Fibroblast of lung (primary cell): Measurements from ENCODE around the gene HEATR9. TPM values are rescaled to one million over a fixed set of nuclear protein-coding genes. Genes with fewer than 3 reads are reported as not detected.

Experiments used
- DNase-seq, 2 donors: peaks; one replicate each; pipeline versions ENCODE4 v3.0.0 to v3.0.0-alpha.2; 2010; ENCODE audit warnings: low read depth in 2 of 2
- H2AFZ ChIP-seq: 2 replicates; pipeline ENCODE4 v1.5.1; 2012; ENCODE audit warnings: low read length, control low read depth, inconsistent platforms
- H3K27ac ChIP-seq: 2 replicates; pipeline ENCODE4 v1.5.1; 2011; ENCODE audit warnings: low read length, control low read depth; ENCODE audit not compliant: insufficient read depth
- H3K27me3 ChIP-seq: 2 replicates; pipeline ENCODE4 v1.5.1; 2011; ENCODE audit warnings: mild to moderate bottlenecking, low read length; ENCODE audit not compliant: control insufficient read depth, insufficient read depth
- H3K36me3 ChIP-seq: 2 replicates; pipeline ENCODE4 v1.5.1; 2011; ENCODE audit warnings: low read length; ENCODE audit not compliant: control insufficient read depth, insufficient read depth
- H3K4me1 ChIP-seq: 2 replicates; pipeline ENCODE4 v1.5.1; 2011; ENCODE audit warnings: low read length; ENCODE audit not compliant: control insufficient read depth, insufficient read depth; ENCODE audit errors: extremely low read depth
- H3K4me2 ChIP-seq: 2 replicates; pipeline ENCODE4 v1.5.1; 2011; ENCODE audit warnings: low read length, control low read depth; ENCODE audit not compliant: insufficient read depth; ENCODE audit errors: extremely low read depth
- H3K4me3 ChIP-seq, 4 experiments: fragments of 200-600 bp in 1 of 4; sonication (generic) in 1 of 4; replicated peaks in 1 of 4; 2 replicates each; pipeline ENCODE4 v1.5.1; 2011 to 2016; ENCODE audit warnings: low read length in 4 of 4, low read depth in 3 of 4, mild to moderate bottlenecking in 3 of 4, control low read depth in 2 of 4, inconsistent platforms in 1 of 4, mixed read lengths in 1 of 4; ENCODE audit not compliant: insufficient read depth in 1 of 4; ENCODE audit errors: control extremely low read depth in 1 of 4
- H3K79me2 ChIP-seq: 2 replicates; pipeline ENCODE4 v1.5.1; 2012; ENCODE audit warnings: mild to moderate bottlenecking, low read length, inconsistent platforms; ENCODE audit not compliant: control insufficient read depth, insufficient read depth
- H3K9ac ChIP-seq: 2 replicates; pipeline ENCODE4 v1.5.1; 2011; ENCODE audit warnings: mild to moderate bottlenecking, low read length, control low read depth; ENCODE audit not compliant: insufficient read depth
- H3K9me3 ChIP-seq: 2 replicates; pipeline ENCODE4 v1.5.1; 2012; ENCODE audit warnings: low read depth, low read length; ENCODE audit not compliant: control insufficient read depth, insufficient read depth
- H4K20me1 ChIP-seq: 2 replicates; pipeline ENCODE4 v1.5.1; 2011; ENCODE audit warnings: low read length; ENCODE audit not compliant: control insufficient read depth, insufficient read depth; ENCODE audit errors: extremely low read depth
- CTCF ChIP-seq, 2 donors: IDR thresholded peaks in 1 of 2; conservative IDR thresholded peaks in 1 of 2; 1 replicate in 1 of 2; 2 replicates in 1 of 2; pipeline ENCODE4 v1.5.1; 2011 to 2012; ENCODE audit warnings: low read length in 2 of 2, control low read depth in 1 of 2, inconsistent platforms in 1 of 2, low read depth in 1 of 2, mild to moderate bottlenecking in 1 of 2
- EZH2 ChIP-seq: IDR thresholded peaks from 2 replicates; pipeline ENCODE4 v1.5.1; 2012; ENCODE audit warnings: low read length, control low read depth, mild to moderate bottlenecking; ENCODE audit errors: missing control alignments
- polyA plus RNA-seq, 2 donors: library from polyadenylated mRNA; depleted of rRNA in 1 of 2; stranded (reverse) in 1 of 2; unstranded in 1 of 2; fragments of >200 nt; gene quantifications; 2 replicates each; pipeline ENCODE4 v1.2.1, GENCODE V29; 2011 to 2012; ENCODE audit warnings: missing spikeins in 1 of 2
- total RNA-seq: library from RNA; depleted of rRNA; stranded (reverse); fragments of >200 nt; gene quantifications from 2 replicates; pipeline ENCODE4 v1.2.1, GENCODE V29; 2014

The HEATR9 gene
- total and polyA plus RNA-seq, 2 donors (not counting 1 experiment from before 2014, with no cell fraction given): not detected

- Histone ChIP-seq H3K9me3 (no peaks in the 10 kb centered on the region), H2AFZ (no peak overlapping the region), H3K27me3 (no peaks in the 10 kb centered on the region), H3K27ac (no peak overlapping the region), H3K4me1 (no peaks in the 10 kb centered on the region), H3K9ac (no peak overlapping the region), H3K4me2 (no peak overlapping the region), H3K36me3 (no peaks in the 10 kb centered on the region), H3K4me3 (no peak overlapping the region), H4K20me1 (no peaks in the 10 kb centered on the region), H3K79me2 (no peaks in the 10 kb centered on the region)
- DNase-seq: no peak
- TF ChIP-seq CTCF (conservative IDR thresholded peaks at IDR 0.05 in 1 of 2, IDR thresholded peaks at IDR 0.05 in 1 of 2; ENCODE audit: low read depth in 1 of 2, low read length in 2 of 2) (no peak), EZH2 (no peak)
Measured at GRCh38 chr17:35878361-35878760, 9.7 kb upstream of the HEATR9 start.

GRCh38 chr17:35877345-35878029 is 8.8 kb upstream of the HEATR9 start:
- Histone ChIP-seq H3K27ac (no peak overlapping the region), H3K27me3 (no peaks in the 10 kb centered on the region), H3K9ac (no peak overlapping the region), H2AFZ (no peak overlapping the region), H3K9me3 (no peaks in the 10 kb centered on the region), H3K4me1 (no peaks in the 10 kb centered on the region), H4K20me1 (no peaks in the 10 kb centered on the region), H3K79me2 (no peaks in the 10 kb centered on the region), H3K36me3 (no peaks in the 10 kb centered on the region), H3K4me3 (no peak overlapping the region), H3K4me2 (no peak overlapping the region)
- TF ChIP-seq EZH2 (no peak), CTCF (conservative IDR thresholded peaks at IDR 0.05 in 1 of 2, IDR thresholded peaks at IDR 0.05 in 1 of 2; ENCODE audit: low read depth in 1 of 2, low read length in 2 of 2) (no peak)
- DNase-seq: no peak

- no peak overlapping the region for H3K9ac ChIP-seq
- no peak for TF ChIP-seq CTCF (conservative IDR thresholded peaks at IDR 0.05 in 1 of 2, IDR thresholded peaks at IDR 0.05 in 1 of 2; ENCODE audit: low read depth in 1 of 2, low read length in 2 of 2)
- no peak for TF ChIP-seq EZH2
- H3K9me3 ChIP-seq: no peaks in the 10 kb centered on the region
- H3K27ac ChIP-seq: no peak overlapping the region
- H3K79me2 ChIP-seq: no peaks in the 10 kb centered on the region
- H3K4me3 ChIP-seq: no peak overlapping the region
- H2AFZ ChIP-seq: no peak overlapping the region
- H3K36me3 ChIP-seq: no peaks in the 10 kb centered on the region
- no peaks in the 10 kb centered on the region for H4K20me1 ChIP-seq
- H3K27me3 ChIP-seq: no peaks in the 10 kb centered on the region
- no peak for DNase-seq
- H3K4me1 ChIP-seq: no peaks in the 10 kb centered on the region
- H3K4me2 ChIP-seq: no peak overlapping the region
Measured at GRCh38 chr17:35876534-35876933, 7.8 kb upstream of the HEATR9 start.
